Smooth muscle cell (in vitro differentiated cells): ENCODE measurements around the gene HOXB6. TPM values are rescaled to one million over a fixed set of nuclear protein-coding genes. Genes with fewer than 3 reads are reported as not detected.
A peak's percentile ranks its signal among the peaks of the same experiment; 100 is the strongest.

Experiments
- DNase-seq: peaks from one replicate; lab custom pipeline; 2025; ENCODE audit not compliant: unreplicated experiment; lab: John Stamatoyannopoulos, UW
- H2AFZ ChIP-seq: fragments of 200-600 bp; sonication (generic); 2 replicates; pipeline ENCODE4 v1.6.0; 2016; ENCODE audit warnings: antibody characterized with exemption, low read depth, mild to moderate bottlenecking
- H3F3A ChIP-seq: fragments of 200-600 bp; sonication (generic); 2 replicates; pipeline ENCODE4 v1.6.0; 2017; ENCODE audit warnings: antibody characterized with exemption, low read depth
- H3K27ac ChIP-seq: fragments of 200-600 bp; sonication (generic); 2 replicates; pipeline ENCODE4 v1.5.1; 2016; ENCODE audit warnings: low read depth, mild to moderate bottlenecking
- H3K27me3 ChIP-seq: fragments of 200-600 bp; sonication (generic); 2 replicates; pipeline ENCODE4 v1.6.1; 2016; ENCODE audit warnings: low read depth, mild to moderate bottlenecking
- H3K36me3 ChIP-seq: fragments of 200-600 bp; sonication (generic); 2 replicates; pipeline ENCODE4 v1.5.1; 2016; ENCODE audit warnings: low read depth
- H3K4me1 ChIP-seq: fragments of 200-600 bp; sonication (generic); 2 replicates; pipeline ENCODE4 v1.5.1; 2016; ENCODE audit warnings: low read depth
- H3K4me2 ChIP-seq: fragments of 200-600 bp; sonication (generic); 2 replicates; pipeline ENCODE4 v1.6.0; 2016; ENCODE audit warnings: mild to moderate bottlenecking
- H3K4me3 ChIP-seq: fragments of 200-600 bp; sonication (generic); 2 replicates; pipeline ENCODE4 v1.5.1; 2016; ENCODE audit warnings: mild to moderate bottlenecking
- H3K79me2 ChIP-seq: fragments of 200-600 bp; sonication (generic); 2 replicates; pipeline ENCODE4 v1.6.0; 2016; ENCODE audit warnings: low read depth, mild to moderate bottlenecking
- H3K9ac ChIP-seq: fragments of 200-600 bp; sonication (generic); 2 replicates; pipeline ENCODE4 v1.6.0; 2016; ENCODE audit warnings: low read depth
- H3K9me3 ChIP-seq: fragments of 200-600 bp; sonication (generic); replicated peaks from 2 replicates; pipeline ENCODE4 v1.5.1; 2016; ENCODE audit warnings: low read depth
- H4K20me1 ChIP-seq: fragments of 200-600 bp; sonication (generic); 2 replicates; pipeline ENCODE4 v1.6.0; 2016; ENCODE audit warnings: low read depth
- WGBS: methylation state at CpG from one replicate; pipeline ENCODE4 v1.1.7; 2016; ENCODE audit warnings: low lambda C conversion rate; 5-methylcytosine and 5-hydroxymethylcytosine counted together
- polyA plus RNA-seq: library from polyadenylated mRNA; unstranded; fragments of >200 nt; fragmentation: Nextera tagmentation; extraction: Ambion mirVana; gene quantifications from 2 replicates; pipeline ENCODE4 v1.2.1, GENCODE V29; 2016
- total RNA-seq: library from RNA; depleted of rRNA; stranded (reverse); fragments of >200 nt; gene quantifications from 2 replicates; pipeline ENCODE4 v1.2.3, GENCODE V29; 2014
- TF ChIP-seq, protein P1 (sequence below): fragments of 200-600 bp; sonication (generic); IDR thresholded peaks from 2 replicates; pipeline ENCODE4 v1.5.1; 2017; ENCODE audit warnings: borderline replicate concordance, mild to moderate bottlenecking, antibody characterized with exemption; ENCODE audit not compliant: insufficient read depth, poor library complexity, severe bottlenecking

The HOXB6 gene
- total and polyA plus RNA-seq, 2 experiments from 2014 or later, result 6.3 to 9.3 TPM

DNA sequence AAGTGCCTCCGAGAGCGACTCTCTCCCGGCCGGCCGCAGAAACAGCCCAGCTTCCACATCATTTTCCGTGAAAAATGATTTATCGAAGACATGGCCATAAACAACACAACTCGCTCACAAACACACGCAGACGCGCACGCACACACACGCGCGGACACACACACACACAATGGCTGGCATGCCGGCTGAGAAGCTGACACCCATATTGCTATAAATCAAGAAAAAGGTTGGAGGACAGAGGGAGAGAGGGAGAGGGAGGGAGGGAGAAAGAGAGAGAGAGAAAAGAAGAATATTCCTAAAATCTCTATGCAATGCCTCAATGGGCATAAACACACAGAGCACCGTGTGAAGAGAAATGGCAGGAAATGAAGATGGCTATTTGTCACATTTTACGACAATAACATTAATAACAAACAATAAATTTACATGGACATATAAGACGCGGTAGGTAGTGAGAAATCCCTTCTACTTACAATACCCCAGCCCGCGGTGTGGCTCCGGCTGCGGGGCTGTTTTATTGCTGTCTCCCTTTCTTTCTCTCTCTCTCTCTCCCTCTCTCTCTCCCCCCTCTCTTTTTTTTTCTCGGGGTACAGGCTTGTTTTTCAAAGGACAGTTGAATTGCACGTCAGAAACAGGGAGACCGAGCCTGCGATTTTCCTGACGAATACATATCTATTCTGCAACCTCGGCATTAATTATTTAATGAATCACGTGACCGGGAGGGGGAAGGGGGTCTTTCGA, 36.1 kb downstream of the HOXB6 start:
- no peaks in the 10 kb centered on the region for H3K9me3 ChIP-seq
- no peak overlapping the region for H3K27ac ChIP-seq
- no peaks in the 10 kb centered on the region for H3K36me3 ChIP-seq
- no peak overlapping the region for H3K9ac ChIP-seq
- no peaks in the 10 kb centered on the region for H3F3A ChIP-seq
- DNase-seq, result no peak
- H4K20me1 ChIP-seq, result peaks cover 100% of the 10 kb centered on the region
- TF ChIP-seq, protein P1, sequence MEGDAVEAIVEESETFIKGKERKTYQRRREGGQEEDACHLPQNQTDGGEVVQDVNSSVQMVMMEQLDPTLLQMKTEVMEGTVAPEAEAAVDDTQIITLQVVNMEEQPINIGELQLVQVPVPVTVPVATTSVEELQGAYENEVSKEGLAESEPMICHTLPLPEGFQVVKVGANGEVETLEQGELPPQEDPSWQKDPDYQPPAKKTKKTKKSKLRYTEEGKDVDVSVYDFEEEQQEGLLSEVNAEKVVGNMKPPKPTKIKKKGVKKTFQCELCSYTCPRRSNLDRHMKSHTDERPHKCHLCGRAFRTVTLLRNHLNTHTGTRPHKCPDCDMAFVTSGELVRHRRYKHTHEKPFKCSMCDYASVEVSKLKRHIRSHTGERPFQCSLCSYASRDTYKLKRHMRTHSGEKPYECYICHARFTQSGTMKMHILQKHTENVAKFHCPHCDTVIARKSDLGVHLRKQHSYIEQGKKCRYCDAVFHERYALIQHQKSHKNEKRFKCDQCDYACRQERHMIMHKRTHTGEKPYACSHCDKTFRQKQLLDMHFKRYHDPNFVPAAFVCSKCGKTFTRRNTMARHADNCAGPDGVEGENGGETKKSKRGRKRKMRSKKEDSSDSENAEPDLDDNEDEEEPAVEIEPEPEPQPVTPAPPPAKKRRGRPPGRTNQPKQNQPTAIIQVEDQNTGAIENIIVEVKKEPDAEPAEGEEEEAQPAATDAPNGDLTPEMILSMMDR, result no peak
- 36% methylated on average over 33 of the region's 33 CpGs for WGBS
- H2AFZ ChIP-seq, result no peak overlapping the region
- H3K79me2 ChIP-seq, result peaks cover 48% of the 10 kb centered on the region
- H3K4me3 ChIP-seq, result no peak overlapping the region
- peaks cover 97% of the 10 kb centered on the region for H3K27me3 ChIP-seq
- peak overlapping the region; percentile 36 for H3K4me2 ChIP-seq
- peaks cover 10% of the 10 kb centered on the region for H3K4me1 ChIP-seq

DNA sequence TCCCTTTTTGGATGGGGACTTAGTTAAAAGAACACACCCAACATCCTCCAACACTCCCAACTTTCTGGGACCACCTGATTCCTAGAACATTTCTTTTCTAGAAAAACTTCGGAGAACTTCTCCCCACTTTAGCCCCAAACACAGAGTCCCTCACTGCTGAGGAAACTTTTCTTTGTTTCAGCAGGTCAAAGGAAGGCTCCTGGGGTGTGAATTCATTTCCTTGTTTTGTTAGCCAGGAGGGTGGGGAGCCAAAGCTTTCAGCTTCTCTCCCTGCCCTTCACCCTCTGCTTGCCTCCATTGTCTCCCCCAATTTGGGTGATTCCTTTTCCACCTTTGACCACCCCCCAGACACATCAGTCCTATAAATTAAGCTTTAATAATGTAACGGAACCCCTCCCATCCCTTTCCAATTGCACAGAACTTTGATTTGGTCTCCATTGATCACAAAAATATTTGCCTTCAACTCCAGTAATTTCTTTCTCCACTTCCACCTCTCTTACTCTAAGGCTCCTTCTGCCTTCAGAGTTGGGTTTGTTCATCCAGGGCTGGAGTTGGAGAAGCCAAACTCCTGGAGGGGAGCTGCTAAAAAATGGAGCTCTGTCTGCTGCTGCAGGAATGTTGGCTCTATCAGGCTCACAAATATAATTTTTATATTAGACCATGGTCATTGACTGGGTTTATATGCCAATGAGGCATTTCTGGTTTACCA, 37.0 kb downstream of the HOXB6 start:
- Histone ChIP-seq H3K79me2 (peaks cover 55% of the 10 kb centered on the region), H2AFZ (no peak overlapping the region), H3K4me3 (no peak overlapping the region), H3K4me1 (peaks cover 10% of the 10 kb centered on the region), H3K9me3 (no peaks in the 10 kb centered on the region), H4K20me1 (peaks cover 100% of the 10 kb centered on the region), H3F3A (no peaks in the 10 kb centered on the region), H3K27ac (no peak overlapping the region), H3K36me3 (no peaks in the 10 kb centered on the region), H3K4me2 (no peak overlapping the region), H3K27me3 (peaks cover 97% of the 10 kb centered on the region), H3K9ac (no peak overlapping the region)
- TF ChIP-seq, protein P1, result no peak
- 57% methylated on average over 2 of the region's 2 CpGs for WGBS
- DNase-seq, result no peak

DNA sequence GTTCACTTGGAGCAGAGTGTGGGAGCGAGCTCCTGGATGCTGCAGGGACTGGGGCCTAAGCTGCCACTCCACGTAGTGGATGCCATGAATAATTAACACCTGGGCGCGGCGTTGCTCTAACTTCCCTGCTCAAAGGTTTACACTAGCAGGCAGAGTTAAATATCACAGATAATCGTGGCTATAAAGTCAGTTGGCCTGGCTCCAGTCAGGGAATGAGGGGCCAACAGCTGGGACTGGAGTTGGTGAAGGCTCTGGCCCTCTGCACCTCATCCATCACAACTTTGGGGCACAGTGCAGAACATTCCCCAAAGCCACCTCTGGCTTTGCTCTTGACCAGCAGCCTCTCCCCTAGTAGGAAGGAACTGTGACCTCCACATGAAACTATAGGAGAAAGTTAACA, 37.6 kb downstream of the HOXB6 start:
- 67% methylated on average over 6 of the region's 6 CpGs for WGBS
- H3K4me1 ChIP-seq, result peaks cover 10% of the 10 kb centered on the region

More for the DNA sequence above, 37.6 kb downstream of the HOXB6 start:
- Histone ChIP-seq H3K9ac (no peak overlapping the region), H2AFZ (no peak overlapping the region), H3K36me3 (no peaks in the 10 kb centered on the region), H3F3A (no peaks in the 10 kb centered on the region), H4K20me1 (peaks cover 100% of the 10 kb centered on the region), H3K4me3 (no peak overlapping the region), H3K79me2 (peaks cover 52% of the 10 kb centered on the region), H3K27me3 (peaks cover 99% of the 10 kb centered on the region), H3K27ac (no peak overlapping the region), H3K9me3 (no peaks in the 10 kb centered on the region), H3K4me2 (no peak overlapping the region)
- no peak for DNase-seq
- TF ChIP-seq, protein P1, result no peak
